ENCODE measurements around the gene FREM2.

Gene FREM2

GRCh38 chr13:38863536-38863935 lies 176.7 kb downstream of the FREM2 start:
- Histone ChIP-seq H3K27ac (ENCODE audit: low read depth, low read length) (no peak overlapping the region), H3K18ac (ENCODE audit: low read length) (no peak overlapping the region), H3K14ac (ENCODE audit: low read length) (no peak overlapping the region), H4K91ac (ENCODE audit: low read depth, low read length) (no peak overlapping the region), H3K79me2 (ENCODE audit: control insufficient read depth, insufficient read depth, low read length, poor library complexity) (no peaks in the 10 kb centered on the region), H2BK12ac (ENCODE audit: low read length) (no peak overlapping the region), H2BK120ac (ENCODE audit: insufficient read depth, low read length, poor library complexity) (no peak overlapping the region), H3K4me3 (ENCODE audit: low read depth, low read length) (no peak overlapping the region), H2AFZ (ENCODE audit: insufficient read depth, low read length, poor library complexity) (no peak overlapping the region), H3K27me3 (ENCODE audit: insufficient read depth, low read length) (no peaks in the 10 kb centered on the region), H3K4ac (ENCODE audit: low read depth, low read length) (no peak overlapping the region), H3K9me3 (ENCODE audit: insufficient read depth, low read depth, low read length) (no peaks in the 10 kb centered on the region), H4K8ac (ENCODE audit: low read depth, low read length) (no peak overlapping the region), H3K23ac (ENCODE audit: low read length) (no peak overlapping the region), H3K4me2 (ENCODE audit: low read length) (no peak overlapping the region), H3K79me1 (ENCODE audit: low read length) (no peaks in the 10 kb centered on the region), H3K4me1 (ENCODE audit: control insufficient read depth in 1 of 2, insufficient read depth in 2 of 2, low read length in 2 of 2) (no peaks in the 10 kb centered on the region), H2BK5ac (ENCODE audit: low read depth, low read length, poor library complexity) (no peak overlapping the region), H4K12ac (ENCODE audit: low read depth, low read length) (no peak overlapping the region), H3K9ac (ENCODE audit: low read length) (no peak overlapping the region), H3K36me3 (ENCODE audit: control insufficient read depth in 1 of 2, insufficient read depth in 2 of 2, low read length in 2 of 2) (peaks cover 6 to 30% of the 10 kb centered on the region in 2 experiments), H2AK5ac (ENCODE audit: low read length) (no peak overlapping the region)
- no CpG with 5 or more reads among the region's 3 CpGs for WGBS (ENCODE audit: extremely low coverage, insufficient coverage, insufficient read length)
- DNase-seq: no peak

GRCh38 chr13:38866649-38867048 lies 179.8 kb downstream of the FREM2 start:
- Histone ChIP-seq H2BK120ac (ENCODE audit: insufficient read depth, low read length, poor library complexity) (no peak overlapping the region), H3K27me3 (ENCODE audit: insufficient read depth, low read length) (no peaks in the 10 kb centered on the region), H3K4ac (ENCODE audit: low read depth, low read length) (no peak overlapping the region), H4K8ac (ENCODE audit: low read depth, low read length) (no peak overlapping the region), H2BK5ac (ENCODE audit: low read depth, low read length, poor library complexity) (no peak overlapping the region), H3K36me3 (ENCODE audit: control insufficient read depth in 1 of 2, insufficient read depth in 2 of 2, low read length in 2 of 2) (peaks cover 2 to 18% of the 10 kb centered on the region in 2 experiments), H3K4me3 (ENCODE audit: low read depth, low read length) (no peak overlapping the region), H4K12ac (ENCODE audit: low read depth, low read length) (no peak overlapping the region), H2AFZ (ENCODE audit: insufficient read depth, low read length, poor library complexity) (no peak overlapping the region), H4K91ac (ENCODE audit: low read depth, low read length) (no peak overlapping the region), H2BK12ac (ENCODE audit: low read length) (no peak overlapping the region), H3K23ac (ENCODE audit: low read length) (no peak overlapping the region), H3K4me2 (ENCODE audit: low read length) (no peak overlapping the region), H3K79me2 (ENCODE audit: control insufficient read depth, insufficient read depth, low read length, poor library complexity) (no peaks in the 10 kb centered on the region), H3K18ac (ENCODE audit: low read length) (no peak overlapping the region), H3K9me3 (ENCODE audit: insufficient read depth, low read depth, low read length) (no peaks in the 10 kb centered on the region), H3K79me1 (ENCODE audit: low read length) (no peaks in the 10 kb centered on the region), H2AK5ac (ENCODE audit: low read length) (no peak overlapping the region), H3K9ac (ENCODE audit: low read length) (no peak overlapping the region), H3K4me1 (ENCODE audit: control insufficient read depth in 1 of 2, insufficient read depth in 2 of 2, low read length in 2 of 2) (no peaks in the 10 kb centered on the region), H3K27ac (ENCODE audit: low read depth, low read length) (no peak overlapping the region), H3K14ac (ENCODE audit: low read length) (no peak overlapping the region)
- peak in 1 of 2 donors; percentile 33 for DNase-seq
- WGBS (ENCODE audit: extremely low coverage, insufficient coverage, insufficient read length): no CpG with 5 or more reads among the region's 1 CpG

- no peaks in the 10 kb centered on the region for H3K79me1 ChIP-seq (ENCODE audit: low read length)
- no peak overlapping the region for H2AK5ac ChIP-seq (ENCODE audit: low read length)
- DNase-seq: peak in 1 of 2 donors; percentile 66
- no peaks in the 10 kb centered on the region for H3K9me3 ChIP-seq (ENCODE audit: insufficient read depth, low read depth, low read length)
- H3K27ac ChIP-seq (ENCODE audit: low read depth, low read length): no peak overlapping the region
- H4K8ac ChIP-seq (ENCODE audit: low read depth, low read length): no peak overlapping the region
- no peak overlapping the region for H2BK5ac ChIP-seq (ENCODE audit: low read depth, low read length, poor library complexity)
- H3K27me3 ChIP-seq (ENCODE audit: insufficient read depth, low read length): no peaks in the 10 kb centered on the region
- H2BK12ac ChIP-seq (ENCODE audit: low read length): no peak overlapping the region
- H4K12ac ChIP-seq (ENCODE audit: low read depth, low read length): no peak overlapping the region
- WGBS (ENCODE audit: extremely low coverage, insufficient coverage, insufficient read length): no CpG with 5 or more reads among the region's 3 CpGs
- H3K36me3 ChIP-seq (ENCODE audit: control insufficient read depth in 1 of 2, insufficient read depth in 2 of 2, low read length in 2 of 2): peaks cover 2 to 14% of the 10 kb centered on the region in 2 experiments
- H3K4me2 ChIP-seq (ENCODE audit: low read length): no peak overlapping the region
- no peak overlapping the region for H3K14ac ChIP-seq (ENCODE audit: low read length)
- no peak overlapping the region for H2BK120ac ChIP-seq (ENCODE audit: insufficient read depth, low read length, poor library complexity)
- H3K23ac ChIP-seq (ENCODE audit: low read length): no peak overlapping the region
- no peak overlapping the region for H4K91ac ChIP-seq (ENCODE audit: low read depth, low read length)
- H3K4me1 ChIP-seq (ENCODE audit: control insufficient read depth in 1 of 2, insufficient read depth in 2 of 2, low read length in 2 of 2): no peaks in the 10 kb centered on the region
- no peak overlapping the region for H3K18ac ChIP-seq (ENCODE audit: low read length)
- H3K9ac ChIP-seq (ENCODE audit: low read length): no peak overlapping the region
- H3K4me3 ChIP-seq (ENCODE audit: low read depth, low read length): no peak overlapping the region
- H2AFZ ChIP-seq (ENCODE audit: insufficient read depth, low read length, poor library complexity): no peak overlapping the region
- no peak overlapping the region for H3K4ac ChIP-seq (ENCODE audit: low read depth, low read length)
- no peaks in the 10 kb centered on the region for H3K79me2 ChIP-seq (ENCODE audit: control insufficient read depth, insufficient read depth, low read length, poor library complexity)
Measured at GRCh38 chr13:38868399-38868798, 181.5 kb downstream of the FREM2 start.

- H3K14ac ChIP-seq (ENCODE audit: low read length): no peak overlapping the region
- no peak overlapping the region for H4K12ac ChIP-seq (ENCODE audit: low read depth, low read length)
- peaks cover 2 to 14% of the 10 kb centered on the region in 2 experiments for H3K36me3 ChIP-seq (ENCODE audit: control insufficient read depth in 1 of 2, insufficient read depth in 2 of 2, low read length in 2 of 2)
- H3K4me1 ChIP-seq (ENCODE audit: control insufficient read depth in 1 of 2, insufficient read depth in 2 of 2, low read length in 2 of 2): no peaks in the 10 kb centered on the region
- no peak overlapping the region for H3K27ac ChIP-seq (ENCODE audit: low read depth, low read length)
- H3K4me3 ChIP-seq (ENCODE audit: low read depth, low read length): no peak overlapping the region
- no peaks in the 10 kb centered on the region for H3K79me1 ChIP-seq (ENCODE audit: low read length)
- H2AK5ac ChIP-seq (ENCODE audit: low read length): no peak overlapping the region
- no peak overlapping the region for H2BK12ac ChIP-seq (ENCODE audit: low read length)
- H3K23ac ChIP-seq (ENCODE audit: low read length): no peak overlapping the region
- no peaks in the 10 kb centered on the region for H3K79me2 ChIP-seq (ENCODE audit: control insufficient read depth, insufficient read depth, low read length, poor library complexity)
- H4K8ac ChIP-seq (ENCODE audit: low read depth, low read length): no peak overlapping the region
- no peak overlapping the region for H2BK5ac ChIP-seq (ENCODE audit: low read depth, low read length, poor library complexity)
- no peaks in the 10 kb centered on the region for H3K27me3 ChIP-seq (ENCODE audit: insufficient read depth, low read length)
- no peak for DNase-seq
- WGBS (ENCODE audit: extremely low coverage, insufficient coverage, insufficient read length): no CpG with 5 or more reads among the region's 2 CpGs
- no peak overlapping the region for H3K18ac ChIP-seq (ENCODE audit: low read length)
- no peak overlapping the region for H4K91ac ChIP-seq (ENCODE audit: low read depth, low read length)
- H3K4ac ChIP-seq (ENCODE audit: low read depth, low read length): no peak overlapping the region
- no peak overlapping the region for H3K4me2 ChIP-seq (ENCODE audit: low read length)
- no peak overlapping the region for H2AFZ ChIP-seq (ENCODE audit: insufficient read depth, low read length, poor library complexity)
- no peak overlapping the region for H2BK120ac ChIP-seq (ENCODE audit: insufficient read depth, low read length, poor library complexity)
- no peaks in the 10 kb centered on the region for H3K9me3 ChIP-seq (ENCODE audit: insufficient read depth, low read depth, low read length)
- no peak overlapping the region for H3K9ac ChIP-seq (ENCODE audit: low read length)
Measured at GRCh38 chr13:38868870-38869269, 182.0 kb downstream of the FREM2 start.

All from trophoblast cell (in vitro differentiated cells and primary cell).